HTR-8/SVneo (cell line): ENCODE measurements around the gene DAP3.
"Not testable (repeated sequence)": the region's sequence is repeated elsewhere in the genome, so short reads cannot be mapped to it uniquely, and the experiment has no call there.

ENCODE experiments used
- DNase-seq: peaks from one replicate; pipeline ENCODE4 v3.0.0; 2011; ENCODE audit warnings: low spot score, mixed read lengths; ENCODE audit not compliant: insufficient read length
- FAIRE-seq: peaks from 2 replicates; lab custom pipeline; 2011; peaks lifted over from hg19 to GRCh38; lab: Jason Lieb, UNC

DAP3 gene

DNA sequence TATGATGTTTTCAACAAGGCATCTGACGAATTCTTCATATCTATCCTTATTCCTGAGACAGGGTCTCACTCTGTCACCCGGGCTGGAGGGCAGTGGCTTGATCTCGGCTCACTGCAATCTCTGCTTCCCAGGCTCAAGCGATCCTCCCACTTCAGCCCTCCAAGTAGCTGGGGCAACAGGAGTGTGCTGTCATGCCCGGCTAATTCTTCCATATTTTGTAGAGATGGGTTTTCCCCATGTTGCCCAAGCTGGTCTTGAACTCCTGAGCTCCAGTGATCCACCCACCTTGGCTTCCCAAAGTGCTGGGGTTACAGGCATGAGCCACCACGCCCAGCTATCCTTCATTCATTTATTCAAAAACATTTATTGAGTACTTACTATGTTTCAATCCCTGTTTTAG is 8.4 kb upstream of the DAP3 start:
- FAIRE-seq (no peak), DNase-seq (no peak)

DNA sequence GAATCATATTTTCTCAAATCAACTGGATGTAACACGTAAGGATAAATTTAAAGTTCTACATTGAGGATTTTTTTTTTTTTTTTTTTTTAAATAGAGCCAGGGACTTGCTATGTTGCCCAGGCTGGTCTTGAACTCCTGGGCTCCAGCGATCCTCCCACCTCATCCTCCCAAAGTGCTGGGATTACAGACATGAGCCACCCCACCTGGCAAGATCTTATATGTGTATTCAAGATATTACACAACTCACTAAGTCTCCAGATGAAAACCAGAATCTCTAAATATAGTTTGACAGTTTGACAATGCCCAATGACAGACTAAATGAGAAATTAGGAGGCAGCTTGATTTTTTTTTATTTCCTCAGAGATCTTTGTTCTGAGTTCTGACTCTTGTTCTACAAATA is 7.1 kb upstream of the DAP3 start:
- DNase-seq (no peak), FAIRE-seq (no peak)

DNA sequence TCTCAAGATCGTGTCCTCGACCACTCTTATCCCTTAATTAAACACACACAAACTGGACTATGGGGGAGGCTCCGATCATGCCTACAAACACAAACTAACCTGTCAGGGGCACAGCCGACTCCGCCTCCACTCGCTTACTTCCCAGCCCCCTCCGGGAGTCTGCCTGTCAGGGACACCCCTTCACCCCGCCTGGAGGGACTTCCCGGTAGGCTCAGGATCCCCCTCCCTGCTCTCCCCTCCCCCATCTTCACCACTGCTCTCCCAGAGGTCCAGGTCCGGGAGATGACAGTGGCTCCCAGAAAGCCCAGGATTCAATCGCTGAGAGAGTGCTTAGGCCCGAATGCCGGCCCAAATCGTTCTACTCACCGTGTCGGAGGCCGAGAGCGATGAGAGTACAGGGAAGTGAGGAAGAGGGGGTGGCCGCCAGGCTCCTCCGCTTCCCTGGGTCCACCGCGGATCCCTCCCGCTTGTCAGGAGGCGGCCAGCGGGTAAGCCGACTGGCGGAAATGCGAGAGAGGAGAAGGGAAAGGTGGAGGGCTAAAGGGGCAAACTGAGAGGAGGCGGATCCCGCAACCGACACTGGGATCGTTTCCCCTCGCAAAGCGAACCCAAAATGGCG is 1.1 kb upstream of the DAP3 start:
- not testable (repeated sequence) for FAIRE-seq, DNase-seq

DNA sequence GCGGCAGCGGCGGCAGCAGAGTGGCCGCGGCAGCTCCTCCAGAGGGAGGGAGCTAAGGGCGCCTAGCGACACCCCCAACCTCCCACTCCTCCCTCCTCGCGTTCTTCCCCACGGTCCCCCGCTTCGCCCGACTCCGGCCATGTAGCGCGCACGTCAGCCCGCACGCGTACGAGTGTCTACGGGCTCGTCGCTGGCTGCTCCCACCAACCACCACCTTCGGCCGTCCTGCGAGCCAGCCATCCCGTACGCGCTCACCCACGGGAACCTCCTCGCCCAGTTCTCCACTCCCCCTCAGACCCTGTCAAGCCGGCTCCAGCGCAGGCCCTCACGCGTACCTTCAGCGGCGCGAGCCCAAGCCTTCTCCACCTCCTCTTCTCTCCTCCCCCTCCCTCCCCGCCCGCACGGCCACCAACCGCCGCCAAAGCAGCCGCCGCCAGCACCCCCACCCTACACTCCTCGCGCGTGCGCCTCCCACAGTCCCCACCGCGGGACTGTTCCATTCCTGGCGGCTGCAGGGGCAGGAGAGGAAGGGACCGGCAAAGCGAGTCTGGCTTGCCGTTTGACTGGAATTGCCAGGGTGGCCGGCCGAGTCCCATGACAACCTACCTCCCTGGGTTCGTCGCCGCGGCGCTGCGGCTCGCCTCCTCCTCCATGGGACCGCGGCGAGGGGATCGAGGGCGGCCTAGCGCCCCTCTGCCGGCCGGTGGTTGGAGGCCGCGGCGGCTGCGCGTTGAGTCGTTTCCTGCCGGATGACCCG is 389 bp upstream of the DAP3 start, which contains the start of gene YY1AP1:
YY1AP1 (minus strand) TSS at position 451 of the 757 bp plus-strand sequence. CDS start 8,338 bp downstream, outside the sequence.
- FAIRE-seq (peak; percentile 40), DNase-seq (peak; percentile 90)

DNA sequence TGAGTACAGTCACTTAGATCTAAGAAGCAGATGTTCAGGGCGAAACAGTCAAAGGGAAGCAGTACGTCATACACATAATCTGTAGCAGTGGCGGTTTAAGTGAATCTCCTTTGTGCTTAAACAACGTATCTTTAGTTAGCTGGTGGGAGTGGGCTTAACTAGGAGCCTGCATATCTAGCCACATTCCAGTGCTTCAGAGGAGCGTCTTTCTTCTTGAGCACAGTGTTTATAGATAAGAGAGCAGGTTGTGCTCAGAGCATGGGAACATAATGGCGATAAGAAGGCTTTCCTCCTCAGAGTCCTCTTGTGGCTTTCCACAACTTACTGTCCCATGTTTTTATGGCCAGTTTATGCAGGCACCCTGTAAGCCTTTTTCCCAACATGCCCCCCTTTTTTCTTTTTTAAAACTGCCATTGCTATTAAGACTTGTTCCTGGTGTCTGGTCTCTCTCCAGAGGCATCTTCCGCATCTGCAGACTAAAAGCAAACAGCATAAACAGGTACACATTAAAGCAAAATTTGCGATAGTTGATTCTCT is 3.2 kb downstream of the DAP3 start:
- DNase-seq (no peak), FAIRE-seq (no peak)

DNA sequence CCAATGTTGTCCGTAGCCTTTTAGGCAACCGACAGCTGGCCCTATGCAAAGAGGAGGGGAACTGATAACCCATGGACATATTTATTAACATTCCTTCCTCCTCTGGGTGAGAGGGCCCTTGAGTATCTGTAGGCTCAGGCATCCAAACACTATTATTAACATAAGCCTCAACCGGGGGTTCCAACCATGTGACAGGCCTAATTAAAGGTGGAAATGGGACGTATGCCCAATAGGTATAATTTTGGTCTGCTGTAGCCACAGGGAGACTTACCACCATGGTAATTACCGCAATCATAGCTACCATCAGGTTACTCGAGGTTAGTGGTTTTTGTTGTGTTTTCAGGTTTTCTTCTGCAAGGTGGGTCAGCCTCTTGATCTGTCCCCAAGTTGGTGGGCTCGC is 5.3 kb downstream of the DAP3 start:
- FAIRE-seq (no peak), DNase-seq (no peak)

DNA sequence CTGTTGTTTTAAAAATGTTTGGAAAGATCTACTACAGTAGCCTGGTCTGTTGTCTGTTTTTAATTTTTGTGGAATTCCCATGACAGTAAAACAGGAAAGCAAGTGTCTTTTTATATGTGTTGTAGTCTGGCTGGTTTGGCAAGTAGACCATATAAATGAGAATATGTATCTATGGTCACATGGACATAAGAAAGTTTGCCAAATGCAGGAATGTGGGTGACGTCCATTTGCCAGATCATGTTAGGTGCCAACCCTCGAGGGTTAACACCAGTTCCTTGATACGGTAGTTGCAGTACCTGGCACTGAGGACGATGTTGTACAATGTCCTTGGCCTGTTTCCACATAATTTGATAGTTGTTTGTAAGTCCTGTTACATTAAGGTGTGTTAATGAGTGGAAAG is 6.2 kb downstream of the DAP3 start:
- DNase-seq: no peak

DNA sequence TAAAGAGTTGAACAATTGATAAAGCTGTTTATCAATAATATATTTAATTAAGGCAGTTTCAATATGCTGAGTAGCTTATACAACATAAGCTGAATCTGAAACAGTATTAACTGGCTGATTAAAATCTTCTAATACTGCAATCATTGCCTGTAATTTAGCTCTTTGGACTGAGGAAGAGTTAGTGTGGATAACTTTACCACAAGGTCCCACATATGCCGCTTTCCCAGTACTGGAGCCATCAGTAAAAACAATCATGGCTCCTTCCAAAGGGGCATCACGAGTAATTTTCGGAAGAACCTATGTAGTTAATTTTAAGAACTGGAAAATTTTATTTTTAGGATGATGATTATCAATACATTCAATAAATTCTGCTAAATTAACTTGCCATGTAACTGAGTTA is 6.7 kb downstream of the DAP3 start:
- FAIRE-seq (no peak), DNase-seq (no peak)

More for the DNA sequence above, 6.2 kb downstream of the DAP3 start:
- no peak for FAIRE-seq

DNA sequence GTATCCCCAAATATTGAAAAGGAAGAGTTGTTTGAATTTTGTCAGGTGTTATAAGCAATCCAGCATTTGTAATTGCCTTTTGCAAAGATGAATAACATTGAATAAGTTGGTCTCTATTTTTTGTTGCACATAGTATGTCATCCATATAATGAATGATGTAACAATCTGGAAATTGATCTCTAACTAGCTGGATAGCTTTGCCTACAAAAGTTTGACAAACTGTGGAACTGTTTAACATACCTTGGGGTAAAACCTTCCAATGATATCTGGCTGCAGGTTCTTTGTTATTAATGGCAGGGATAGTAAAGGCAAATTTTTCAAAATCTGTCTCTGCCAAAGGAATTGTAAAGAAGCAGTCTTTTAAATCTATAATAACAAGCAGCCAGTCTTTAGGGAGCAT is 7.6 kb downstream of the DAP3 start:
- no peak for DNase-seq
- no peak for FAIRE-seq

DNA sequence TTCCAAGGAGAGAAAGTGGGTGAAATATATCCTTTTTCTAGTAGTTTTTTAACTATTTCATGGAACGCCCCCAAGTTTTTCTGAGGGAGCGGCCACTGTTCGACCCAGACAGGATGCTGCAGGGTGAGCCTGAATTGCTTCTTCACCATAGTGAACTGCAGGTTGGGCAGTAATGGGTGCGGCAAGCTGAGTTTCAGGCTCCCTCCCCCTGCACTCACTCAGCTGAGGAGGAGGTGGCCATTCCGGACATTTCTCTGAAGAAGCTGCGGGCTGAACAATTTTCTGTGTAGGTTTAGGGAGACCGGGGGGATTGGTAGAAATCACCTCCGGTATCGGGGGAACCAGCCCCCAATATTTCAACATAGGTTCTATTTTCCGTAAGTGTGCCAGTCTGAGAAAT is 8.2 kb downstream of the DAP3 start:
- FAIRE-seq (no peak), DNase-seq (no peak)

DNA sequence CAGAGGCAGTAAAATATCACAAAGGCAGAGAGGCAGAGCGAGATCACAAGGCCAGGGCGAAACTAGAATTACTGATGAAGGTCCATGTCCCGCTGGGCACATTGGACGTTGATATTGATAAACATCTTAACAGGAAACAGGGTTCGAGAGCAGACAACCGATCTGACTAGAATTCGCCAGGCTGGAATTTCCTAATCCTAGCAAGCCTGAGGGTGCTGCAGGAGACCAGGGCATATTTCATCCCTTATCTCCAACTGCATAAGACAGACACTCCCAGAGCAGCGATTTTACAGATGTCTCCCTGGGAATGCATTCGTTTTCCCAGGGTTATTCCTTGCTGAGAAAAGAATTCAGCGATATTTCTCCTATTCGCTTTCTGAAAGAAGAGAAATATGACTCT is 8.7 kb downstream of the DAP3 start:
- not testable (repeated sequence) for FAIRE-seq, DNase-seq

DNA sequence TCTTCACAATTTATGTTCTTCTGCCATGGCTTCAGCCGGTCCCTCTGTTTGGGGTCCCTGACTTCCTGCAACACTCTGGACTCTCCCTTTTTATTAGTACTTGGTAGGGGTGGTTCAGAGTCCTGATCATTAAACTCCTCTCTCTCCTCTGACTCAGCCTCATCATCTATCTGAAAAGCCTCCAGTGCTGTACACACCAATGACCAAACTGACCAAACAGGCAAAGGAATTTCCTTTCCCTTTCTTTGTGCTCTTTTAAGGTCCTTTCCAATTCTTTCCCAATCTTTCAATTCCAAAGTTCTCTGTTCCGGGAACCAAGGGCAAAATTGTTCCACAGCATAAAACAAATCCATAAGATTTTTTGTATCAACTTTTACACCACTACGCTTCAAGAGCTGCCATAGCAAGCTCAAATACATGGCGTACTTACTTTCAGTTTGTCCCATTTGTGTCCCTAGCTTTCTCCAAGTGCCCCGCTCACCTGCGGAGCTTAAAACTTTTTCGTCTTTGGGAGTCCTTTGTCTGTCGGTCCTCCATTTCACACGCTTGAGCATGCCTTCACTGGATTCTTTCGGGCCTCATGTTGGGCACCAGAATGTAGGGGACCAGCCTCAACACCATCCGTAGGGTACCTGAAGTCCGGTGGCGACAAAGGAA is 9.6 kb downstream of the DAP3 start:
- FAIRE-seq (no peak), DNase-seq (no peak)

DNA sequence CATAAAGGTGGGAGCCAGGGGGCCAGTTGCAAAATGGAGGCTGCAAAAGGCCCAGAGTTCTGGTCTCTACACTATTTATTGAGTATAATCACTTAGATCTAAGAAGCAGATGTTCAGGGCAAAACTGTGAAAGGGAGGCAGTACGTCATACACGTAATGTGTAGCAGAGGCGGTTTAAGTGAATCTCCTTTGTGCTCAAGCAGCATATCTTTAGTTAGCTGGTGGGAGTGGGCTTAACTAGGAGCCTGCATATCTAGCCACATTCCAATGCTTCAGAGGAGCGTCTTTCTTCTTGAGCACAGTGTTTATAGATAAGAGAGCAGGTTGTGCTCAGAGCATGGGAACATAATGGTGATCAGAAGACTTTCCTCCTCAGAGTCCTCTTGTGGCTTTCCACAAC is 10.2 kb downstream of the DAP3 start:
- not testable (repeated sequence) for FAIRE-seq, DNase-seq

DNA sequence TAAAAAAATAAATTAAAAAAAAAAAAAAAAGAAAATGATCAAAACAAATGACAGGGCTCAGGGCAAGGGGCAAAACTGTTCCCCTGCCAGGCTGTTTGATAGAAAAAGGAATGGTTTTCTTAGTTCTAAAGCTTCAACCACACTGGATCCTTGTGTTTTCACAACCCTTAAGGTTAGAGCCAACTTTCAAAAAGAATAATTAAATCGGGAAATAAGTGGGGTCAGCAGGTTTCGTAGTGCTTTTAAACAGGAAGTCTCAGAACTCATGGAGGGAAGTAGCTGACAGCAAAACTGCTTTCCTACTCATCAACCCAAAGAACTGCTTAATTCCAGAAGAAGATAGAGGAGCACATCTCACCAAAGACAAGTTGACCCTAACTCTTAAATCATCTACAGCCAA is 12.8 kb downstream of the DAP3 start:
- FAIRE-seq, DNase-seq: not testable (repeated sequence)

DNA sequence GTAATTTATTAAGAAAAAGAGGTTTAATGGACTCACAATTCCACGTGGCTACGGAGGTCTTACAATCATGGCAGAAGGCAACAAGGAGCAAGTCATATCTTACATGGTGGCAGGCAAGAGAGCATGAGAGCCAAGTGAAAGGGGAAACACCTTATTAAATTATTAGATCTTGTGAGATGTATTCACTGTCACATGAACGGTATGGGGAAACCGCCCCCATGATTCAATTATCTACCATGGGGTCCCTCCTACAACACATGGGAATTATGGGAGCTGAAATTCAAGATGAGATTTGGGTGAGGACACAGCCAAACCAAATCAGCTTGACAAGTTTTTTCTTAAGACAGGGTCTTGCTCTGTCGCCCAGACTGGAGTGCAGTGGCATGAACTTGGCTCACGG is 14.3 kb downstream of the DAP3 start:
- no peak for FAIRE-seq
- DNase-seq: no peak

DNA sequence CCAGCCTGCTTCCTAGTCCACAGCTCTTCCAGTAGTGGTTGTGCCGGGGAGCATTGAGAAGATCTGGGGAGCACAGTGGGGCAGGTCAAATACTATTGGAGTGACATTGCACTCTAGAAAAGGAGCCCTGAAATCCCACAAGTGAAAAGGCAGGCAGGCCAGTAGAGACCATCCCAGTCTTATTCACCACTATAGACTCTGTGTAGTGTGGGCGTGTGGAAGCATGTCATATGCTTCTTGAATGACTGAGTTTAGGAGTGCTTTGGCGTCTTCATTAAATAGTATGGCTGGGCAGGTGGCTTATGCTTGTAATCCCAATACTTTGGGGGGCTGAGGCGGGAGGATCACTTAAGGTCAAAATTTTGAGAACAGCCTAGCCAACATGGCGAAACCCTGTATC is 15.5 kb downstream of the DAP3 start:
- not testable (repeated sequence) for DNase-seq, FAIRE-seq

DNA sequence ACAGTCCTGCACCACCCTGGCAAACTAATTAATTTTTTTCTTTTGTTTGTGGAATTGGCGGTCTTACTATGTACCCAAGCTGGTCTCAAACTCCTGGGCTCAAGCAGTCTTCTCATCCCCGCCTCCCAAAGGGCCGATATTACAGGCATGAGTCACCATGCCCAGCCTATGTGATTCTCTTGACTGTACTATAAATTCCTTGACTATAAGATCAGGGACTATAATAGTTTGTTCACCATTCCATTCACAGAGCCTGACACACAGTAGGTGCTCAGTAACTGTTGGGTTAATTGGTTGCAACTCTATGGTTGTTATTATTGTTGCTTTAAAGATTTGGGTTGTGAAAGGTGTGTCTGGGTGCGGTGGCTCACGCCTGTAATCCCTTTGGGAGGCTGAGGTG is 17.2 kb downstream of the DAP3 start:
- no peak for FAIRE-seq

DNA sequence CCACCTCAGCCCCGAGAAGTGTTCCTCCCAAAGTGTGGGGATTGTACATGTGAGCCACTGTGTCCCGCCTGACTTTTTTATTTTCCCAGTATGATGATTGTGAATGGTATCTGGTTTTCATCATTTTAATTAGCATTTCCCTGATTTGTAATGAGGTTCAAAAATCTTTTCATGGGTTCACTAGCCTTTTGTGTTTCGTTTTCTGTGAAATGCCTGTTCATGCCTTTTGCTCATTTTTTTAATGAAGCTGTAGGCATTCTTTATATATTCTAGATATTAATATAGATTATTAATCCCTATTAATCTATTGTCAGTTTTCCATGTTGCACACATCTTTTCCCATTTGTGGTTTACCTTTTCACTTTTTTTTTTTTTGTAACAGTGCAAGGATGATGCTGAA is 20.5 kb downstream of the DAP3 start:
- DNase-seq: no peak
- FAIRE-seq: no peak

More for the DNA sequence above, 17.2 kb downstream of the DAP3 start:
- no peak for DNase-seq

DNA sequence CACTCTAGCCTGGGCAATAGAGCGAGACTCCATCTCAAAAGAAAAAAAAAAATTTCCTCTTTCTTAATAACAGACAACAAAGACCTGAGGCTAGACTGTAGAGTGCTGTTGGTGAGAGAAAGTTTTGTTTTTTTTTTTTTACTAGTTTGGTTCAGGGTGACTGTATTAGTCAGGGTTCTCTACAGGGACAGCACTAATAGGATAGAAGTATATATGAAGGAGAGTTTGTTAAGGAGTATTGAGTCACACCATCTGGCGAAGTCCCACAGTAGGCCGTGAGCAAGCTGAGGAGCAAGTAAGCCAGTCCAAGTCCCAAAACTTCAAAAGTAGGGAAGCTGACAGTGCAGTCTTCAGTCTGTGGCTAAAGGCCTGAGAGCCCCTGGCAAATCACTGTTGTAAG is 22.6 kb downstream of the DAP3 start:
- DNase-seq, FAIRE-seq: not testable (repeated sequence)

DNA sequence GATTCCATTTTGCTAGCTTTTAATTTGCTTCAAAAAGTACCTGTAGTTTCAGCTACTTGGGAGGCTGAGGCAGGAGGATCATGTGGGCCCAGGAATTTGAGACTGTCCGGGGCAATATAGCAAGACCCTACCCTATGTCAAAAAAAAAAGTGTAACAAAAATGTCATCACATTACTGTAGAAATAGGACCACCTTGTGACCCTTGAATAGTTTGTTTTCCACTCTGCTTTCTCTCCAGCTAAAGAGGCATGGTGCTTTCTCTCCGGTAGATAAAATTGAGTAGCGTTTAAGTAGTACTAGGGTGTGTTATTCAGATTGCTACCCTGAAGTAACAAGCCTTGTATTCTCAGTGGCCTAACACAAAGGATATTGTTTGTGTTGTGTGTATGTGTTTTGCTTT is 23.7 kb downstream of the DAP3 start:
- not testable (repeated sequence) for DNase-seq, FAIRE-seq

DNA sequence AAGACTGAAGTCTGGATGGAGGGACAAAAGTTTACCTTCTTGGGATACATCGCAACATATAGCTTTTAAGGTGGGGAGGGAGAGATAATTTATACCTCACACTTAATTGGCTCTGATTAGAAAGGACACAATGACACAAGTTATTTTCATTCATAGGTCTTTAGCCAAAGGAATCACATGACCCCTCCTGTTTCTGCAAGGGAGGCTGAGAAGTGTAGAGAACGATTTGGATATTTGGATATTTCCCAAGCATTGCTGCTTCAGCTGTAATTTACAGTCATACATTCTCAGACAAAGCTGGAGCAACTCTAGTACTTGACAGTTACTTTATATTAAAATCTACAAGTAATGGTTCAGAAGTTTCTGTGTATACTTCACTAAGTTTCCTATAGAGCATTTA is 24.2 kb downstream of the DAP3 start:
- DNase-seq (no peak), FAIRE-seq (no peak)
